ENCODE results near the gene PLEKHA3. TPM values are rescaled to one million over a fixed set of nuclear protein-coding genes. Genes with fewer than 3 reads are reported as not detected.

Gene PLEKHA3
- total and polyA plus RNA-seq, 12 donors: 2.5 to 53.2 (median 39.7) TPM

DNA sequence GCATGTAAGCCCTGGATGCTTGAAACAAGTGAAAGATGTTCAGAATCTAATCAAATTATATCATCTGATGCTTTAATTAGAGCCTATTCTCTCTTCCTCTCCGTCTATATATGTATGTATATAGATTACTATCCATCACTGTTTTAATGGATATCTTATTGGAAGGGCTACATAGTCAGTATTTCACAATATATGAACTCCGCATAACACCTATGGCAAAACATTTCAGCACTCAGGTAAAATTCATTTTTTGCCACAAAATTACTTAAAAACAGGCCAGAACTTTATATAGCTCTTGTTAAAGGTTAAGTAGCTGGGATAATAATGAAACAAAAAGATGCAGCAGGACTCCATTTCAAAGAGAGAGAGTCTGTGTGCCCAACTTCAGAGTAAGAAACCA lies 27.9 kb upstream of the PLEKHA3 start:
- ATAC-seq: no peak
- intact Hi-C loops (cut with DNase I): no loop called here
- Histone ChIP-seq H3K4me1 (peaks cover 10 to 40% (median 30%) of the 10 kb centered on the region in 9 donors), H3K9me3 (no peaks in the 10 kb centered on the region), H3K36me3 (peaks cover 0 to 17% (median 0%) of the 10 kb centered on the region in 9 donors), H3K27me3 (no peaks in the 10 kb centered on the region), H3K27ac (peak overlapping the region in 3 of 10 donors; percentile 94 to 99 (median 98)), H3K4me3 (no peak overlapping the region)
- WGBS, 2 donors: 100% methylated on average over 2 of the region's 2 CpGs
- no peak for DNase-seq
- TF ChIP-seq, protein P1, sequence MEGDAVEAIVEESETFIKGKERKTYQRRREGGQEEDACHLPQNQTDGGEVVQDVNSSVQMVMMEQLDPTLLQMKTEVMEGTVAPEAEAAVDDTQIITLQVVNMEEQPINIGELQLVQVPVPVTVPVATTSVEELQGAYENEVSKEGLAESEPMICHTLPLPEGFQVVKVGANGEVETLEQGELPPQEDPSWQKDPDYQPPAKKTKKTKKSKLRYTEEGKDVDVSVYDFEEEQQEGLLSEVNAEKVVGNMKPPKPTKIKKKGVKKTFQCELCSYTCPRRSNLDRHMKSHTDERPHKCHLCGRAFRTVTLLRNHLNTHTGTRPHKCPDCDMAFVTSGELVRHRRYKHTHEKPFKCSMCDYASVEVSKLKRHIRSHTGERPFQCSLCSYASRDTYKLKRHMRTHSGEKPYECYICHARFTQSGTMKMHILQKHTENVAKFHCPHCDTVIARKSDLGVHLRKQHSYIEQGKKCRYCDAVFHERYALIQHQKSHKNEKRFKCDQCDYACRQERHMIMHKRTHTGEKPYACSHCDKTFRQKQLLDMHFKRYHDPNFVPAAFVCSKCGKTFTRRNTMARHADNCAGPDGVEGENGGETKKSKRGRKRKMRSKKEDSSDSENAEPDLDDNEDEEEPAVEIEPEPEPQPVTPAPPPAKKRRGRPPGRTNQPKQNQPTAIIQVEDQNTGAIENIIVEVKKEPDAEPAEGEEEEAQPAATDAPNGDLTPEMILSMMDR (IDR thresholded peaks at IDR 0.05): no peak

DNA sequence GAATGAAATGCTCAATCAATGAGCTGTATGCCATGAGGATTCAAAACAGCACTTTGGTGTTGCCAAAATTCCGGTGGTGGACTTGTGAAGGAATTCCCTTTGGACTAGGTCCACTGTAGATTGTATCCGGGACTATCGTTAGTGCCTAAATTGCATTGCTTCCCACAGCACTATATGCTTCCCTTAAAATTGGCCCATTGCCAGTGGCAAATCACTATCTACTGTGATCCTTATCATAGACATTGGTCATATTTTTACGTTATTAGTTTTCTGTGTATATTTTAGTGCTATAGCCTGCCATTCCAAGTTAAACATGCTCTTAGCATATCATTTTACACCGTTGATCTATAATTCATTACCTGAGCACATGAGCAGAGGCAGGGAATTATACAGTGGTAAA lies 27.4 kb upstream of the PLEKHA3 start:
- ATAC-seq: no peak
- no peaks in the 10 kb centered on the region for H3K27me3 ChIP-seq
- TF ChIP-seq, protein P1 (IDR thresholded peaks at IDR 0.05): no peak
- H3K9me3 ChIP-seq: no peaks in the 10 kb centered on the region
- no peak for DNase-seq
- peaks cover 10 to 38% (median 27%) of the 10 kb centered on the region in 9 donors for H3K4me1 ChIP-seq
- H3K4me3 ChIP-seq: no peak overlapping the region
- peaks cover 0 to 11% (median 0%) of the 10 kb centered on the region in 9 donors for H3K36me3 ChIP-seq
- no peak overlapping the region for H3K27ac ChIP-seq
- 39 to 48% methylated on average over 5 of the region's 5 CpGs for WGBS, 2 donors
- intact Hi-C loops (cut with DNase I): no loop called here

DNA sequence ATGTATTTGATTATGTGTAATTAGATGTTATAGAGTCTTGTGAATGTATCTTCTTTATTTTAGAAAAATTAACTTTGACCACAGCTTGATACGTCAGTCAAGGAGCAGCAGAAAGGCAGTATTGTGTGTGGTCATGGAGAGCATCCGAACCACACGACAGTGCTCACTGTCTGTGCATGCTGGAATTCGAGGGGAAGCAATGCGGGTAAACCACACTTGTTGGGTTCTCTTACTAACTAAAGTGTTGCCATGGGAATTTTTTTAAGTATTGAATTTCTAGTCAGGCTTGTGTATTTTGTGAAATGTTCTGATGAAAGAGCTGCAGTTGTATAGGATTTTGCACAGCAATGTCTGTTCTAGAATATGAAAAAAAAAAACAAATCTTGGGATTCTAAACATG lies 24.3 kb upstream of the PLEKHA3 start:
- ATAC-seq: no peak
- Histone ChIP-seq H3K36me3 (no peaks in the 10 kb centered on the region), H3K27ac (no peak overlapping the region), H3K27me3 (no peaks in the 10 kb centered on the region), H3K4me3 (no peak overlapping the region), H3K4me1 (peaks cover 0 to 14% (median 5%) of the 10 kb centered on the region in 9 donors), H3K9me3 (no peaks in the 10 kb centered on the region)
- WGBS, 2 donors: 90 to 95% methylated on average over 5 of the region's 5 CpGs
- TF ChIP-seq, protein P1 (IDR thresholded peaks at IDR 0.05): no peak
- intact Hi-C loops (cut with DNase I): no loop called here
- DNase-seq: no peak

DNA sequence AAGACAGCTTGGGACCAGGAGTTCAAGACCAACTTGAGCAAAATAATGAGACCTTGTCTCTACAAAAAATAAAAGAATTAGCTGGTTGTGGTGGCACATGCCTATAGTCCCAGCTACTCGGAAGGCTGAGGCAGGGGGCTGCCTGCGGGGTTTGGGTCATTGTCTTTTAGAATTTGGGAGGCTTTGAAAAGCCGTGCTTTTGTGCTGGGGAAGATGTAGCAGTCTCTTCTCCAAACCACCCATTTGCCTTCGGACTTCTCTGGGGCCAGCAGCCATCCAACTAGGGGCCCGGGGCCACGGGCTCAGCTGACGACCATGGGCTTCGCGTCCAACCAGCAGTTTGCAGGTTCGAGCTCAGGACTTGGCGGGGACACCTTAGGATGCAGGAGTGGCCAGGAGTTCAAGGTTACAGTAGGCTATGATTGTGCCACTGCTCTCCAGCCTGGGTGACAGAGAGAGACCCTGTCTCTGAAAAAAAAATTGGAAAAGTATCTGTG lies 22.8 kb upstream of the PLEKHA3 start:
- Histone ChIP-seq H3K4me3 (no peak overlapping the region), H3K36me3 (no peaks in the 10 kb centered on the region), H3K9me3 (no peaks in the 10 kb centered on the region), H3K4me1 (peaks cover 0 to 6% (median 0%) of the 10 kb centered on the region in 9 donors), H3K27me3 (no peaks in the 10 kb centered on the region), H3K27ac (no peak overlapping the region)
- TF ChIP-seq, protein P1 (IDR thresholded peaks at IDR 0.05): no peak
- no peak for ATAC-seq
- intact Hi-C loops (cut with DNase I): no loop called here
- WGBS, 2 donors: 90 to 92% methylated on average over 11 of the region's 11 CpGs
- no peak for DNase-seq
